A673 (cell line): ENCODE results near the gene BLOC1S4.

Experiments used
- EZH2 ChIP-seq: fragments of 200-600 bp; sonication (generic); IDR thresholded peaks from 2 replicates; pipeline ENCODE4 v1.6.1; 2017; ENCODE audit warnings: borderline replicate concordance, low read depth, mild to moderate bottlenecking, mixed read lengths, antibody characterized with exemption, low read length; ENCODE audit not compliant: poor library complexity, severe bottlenecking
- TF ChIP-seq, protein P1 (sequence below): fragments of 300-800, 200-600 bp; sonication (generic); conservative IDR thresholded peaks from 2 replicates; pipeline ENCODE4 v1.5.1; 2017; ENCODE audit warnings: low read depth, mild to moderate bottlenecking, antibody characterized with exemption, low read length, moderate library complexity, mixed read lengths

DNA sequence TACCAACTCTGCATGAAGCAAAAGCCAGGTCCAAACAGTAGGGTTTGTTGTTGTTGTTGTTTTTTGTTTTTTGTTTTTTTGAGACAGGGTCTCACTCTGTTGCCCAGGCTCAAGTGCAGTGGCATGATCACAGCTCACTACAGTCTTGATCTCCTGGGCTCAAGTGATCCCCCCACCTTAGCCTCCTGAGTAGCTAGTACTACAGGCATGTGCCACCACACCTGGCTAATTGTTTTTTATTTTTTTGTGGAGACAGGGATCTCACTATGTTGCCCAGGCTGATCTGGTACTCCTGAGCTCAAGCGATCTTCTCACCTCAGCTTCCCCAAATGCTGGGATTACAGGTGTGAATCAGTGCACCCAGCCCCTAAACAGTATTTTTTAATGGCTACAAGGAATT, 16.1 kb upstream of the BLOC1S4 start:
- TF ChIP-seq EZH2, result no peak
- TF ChIP-seq, protein P1, sequence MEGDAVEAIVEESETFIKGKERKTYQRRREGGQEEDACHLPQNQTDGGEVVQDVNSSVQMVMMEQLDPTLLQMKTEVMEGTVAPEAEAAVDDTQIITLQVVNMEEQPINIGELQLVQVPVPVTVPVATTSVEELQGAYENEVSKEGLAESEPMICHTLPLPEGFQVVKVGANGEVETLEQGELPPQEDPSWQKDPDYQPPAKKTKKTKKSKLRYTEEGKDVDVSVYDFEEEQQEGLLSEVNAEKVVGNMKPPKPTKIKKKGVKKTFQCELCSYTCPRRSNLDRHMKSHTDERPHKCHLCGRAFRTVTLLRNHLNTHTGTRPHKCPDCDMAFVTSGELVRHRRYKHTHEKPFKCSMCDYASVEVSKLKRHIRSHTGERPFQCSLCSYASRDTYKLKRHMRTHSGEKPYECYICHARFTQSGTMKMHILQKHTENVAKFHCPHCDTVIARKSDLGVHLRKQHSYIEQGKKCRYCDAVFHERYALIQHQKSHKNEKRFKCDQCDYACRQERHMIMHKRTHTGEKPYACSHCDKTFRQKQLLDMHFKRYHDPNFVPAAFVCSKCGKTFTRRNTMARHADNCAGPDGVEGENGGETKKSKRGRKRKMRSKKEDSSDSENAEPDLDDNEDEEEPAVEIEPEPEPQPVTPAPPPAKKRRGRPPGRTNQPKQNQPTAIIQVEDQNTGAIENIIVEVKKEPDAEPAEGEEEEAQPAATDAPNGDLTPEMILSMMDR, result no peak
